Gastroesophageal sphincter (tissue), 3 donors: ENCODE results near the gene MTG2.

Source experiments
- POLR2A ChIP-seq, 2 donors: fragments of 450-650 bp; IDR thresholded peaks; one replicate each; pipeline ENCODE4 v1.6.1; 2017; ENCODE audit warnings: antibody characterized with exemption in 2 of 2, mild to moderate bottlenecking in 2 of 2, moderate library complexity in 1 of 2
- POLR2AphosphoS5 ChIP-seq: sonication (generic); formaldehyde crosslinking; IDR thresholded peaks from one replicate; pipeline ENCODE4 v1.6.1; 2017; ENCODE audit warnings: antibody characterized with exemption
- TF ChIP-seq, protein P1 (sequence below), 4 experiments: fragments of 200-600 bp in 2 of 4; fragments of 450-650 bp in 2 of 4; sonication (generic) in 1 of 4; IDR thresholded peaks; one replicate each; pipeline ENCODE4 v1.5.1; 2017 to 2019; ENCODE audit warnings: antibody characterized with exemption in 4 of 4, mild to moderate bottlenecking in 2 of 4, moderate library complexity in 2 of 4

DNA sequence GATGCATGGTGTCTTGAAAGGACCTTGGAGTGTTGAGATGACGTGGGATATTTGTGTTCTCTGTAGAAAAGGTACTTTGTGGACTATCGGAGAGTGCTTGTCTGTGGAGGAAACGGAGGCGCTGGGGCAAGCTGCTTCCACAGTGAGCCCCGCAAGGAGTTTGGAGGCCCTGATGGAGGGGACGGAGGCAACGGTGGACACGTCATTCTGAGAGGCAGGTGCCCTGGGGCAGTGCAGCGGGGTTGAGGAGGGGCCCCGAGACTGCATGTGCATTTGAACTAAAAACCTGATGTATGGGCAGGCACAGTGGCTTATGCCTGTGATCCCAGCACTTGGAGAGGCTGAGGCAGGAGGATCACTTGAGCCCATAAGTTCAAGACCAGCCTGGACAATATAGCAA lies 12.9 kb downstream of the MTG2 start:
- TF ChIP-seq, protein P1, sequence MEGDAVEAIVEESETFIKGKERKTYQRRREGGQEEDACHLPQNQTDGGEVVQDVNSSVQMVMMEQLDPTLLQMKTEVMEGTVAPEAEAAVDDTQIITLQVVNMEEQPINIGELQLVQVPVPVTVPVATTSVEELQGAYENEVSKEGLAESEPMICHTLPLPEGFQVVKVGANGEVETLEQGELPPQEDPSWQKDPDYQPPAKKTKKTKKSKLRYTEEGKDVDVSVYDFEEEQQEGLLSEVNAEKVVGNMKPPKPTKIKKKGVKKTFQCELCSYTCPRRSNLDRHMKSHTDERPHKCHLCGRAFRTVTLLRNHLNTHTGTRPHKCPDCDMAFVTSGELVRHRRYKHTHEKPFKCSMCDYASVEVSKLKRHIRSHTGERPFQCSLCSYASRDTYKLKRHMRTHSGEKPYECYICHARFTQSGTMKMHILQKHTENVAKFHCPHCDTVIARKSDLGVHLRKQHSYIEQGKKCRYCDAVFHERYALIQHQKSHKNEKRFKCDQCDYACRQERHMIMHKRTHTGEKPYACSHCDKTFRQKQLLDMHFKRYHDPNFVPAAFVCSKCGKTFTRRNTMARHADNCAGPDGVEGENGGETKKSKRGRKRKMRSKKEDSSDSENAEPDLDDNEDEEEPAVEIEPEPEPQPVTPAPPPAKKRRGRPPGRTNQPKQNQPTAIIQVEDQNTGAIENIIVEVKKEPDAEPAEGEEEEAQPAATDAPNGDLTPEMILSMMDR (IDR thresholded peaks at IDR 0.05): no peak
- TF ChIP-seq POLR2AphosphoS5: no peak
- no peak for TF ChIP-seq POLR2A (IDR thresholded peaks at IDR 0.05)
